ENCODE data around the gene SLC37A1.

Gene SLC37A1

DNA sequence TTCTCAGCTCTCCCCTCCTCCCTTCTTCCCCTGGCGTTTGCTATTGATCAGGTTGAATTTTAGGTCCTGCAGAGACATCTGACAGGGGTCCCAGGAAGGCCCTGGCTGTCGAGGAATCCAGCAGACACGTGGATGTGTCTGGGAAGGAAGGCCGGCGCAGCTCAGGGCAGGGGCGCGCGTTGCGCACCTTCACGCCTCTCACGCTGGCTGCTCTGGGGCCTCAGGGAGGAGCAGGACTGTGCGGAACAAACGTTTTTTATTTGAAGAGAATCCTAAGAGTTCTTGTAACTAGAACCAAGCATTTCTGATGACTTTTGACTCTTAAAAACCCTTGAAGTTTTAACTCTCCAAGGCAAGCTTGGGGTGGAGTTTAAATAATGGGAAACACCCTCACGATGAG lies 54.2 kb downstream of the SLC37A1 start:
- TF ChIP-seq, protein P1, sequence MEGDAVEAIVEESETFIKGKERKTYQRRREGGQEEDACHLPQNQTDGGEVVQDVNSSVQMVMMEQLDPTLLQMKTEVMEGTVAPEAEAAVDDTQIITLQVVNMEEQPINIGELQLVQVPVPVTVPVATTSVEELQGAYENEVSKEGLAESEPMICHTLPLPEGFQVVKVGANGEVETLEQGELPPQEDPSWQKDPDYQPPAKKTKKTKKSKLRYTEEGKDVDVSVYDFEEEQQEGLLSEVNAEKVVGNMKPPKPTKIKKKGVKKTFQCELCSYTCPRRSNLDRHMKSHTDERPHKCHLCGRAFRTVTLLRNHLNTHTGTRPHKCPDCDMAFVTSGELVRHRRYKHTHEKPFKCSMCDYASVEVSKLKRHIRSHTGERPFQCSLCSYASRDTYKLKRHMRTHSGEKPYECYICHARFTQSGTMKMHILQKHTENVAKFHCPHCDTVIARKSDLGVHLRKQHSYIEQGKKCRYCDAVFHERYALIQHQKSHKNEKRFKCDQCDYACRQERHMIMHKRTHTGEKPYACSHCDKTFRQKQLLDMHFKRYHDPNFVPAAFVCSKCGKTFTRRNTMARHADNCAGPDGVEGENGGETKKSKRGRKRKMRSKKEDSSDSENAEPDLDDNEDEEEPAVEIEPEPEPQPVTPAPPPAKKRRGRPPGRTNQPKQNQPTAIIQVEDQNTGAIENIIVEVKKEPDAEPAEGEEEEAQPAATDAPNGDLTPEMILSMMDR (IDR thresholded peaks at IDR 0.05) = no peak
- Histone ChIP-seq H3K27ac (no peak overlapping the region), H3K4me1 (no peaks in the 10 kb centered on the region), H2AFZ (no peak overlapping the region), H3K9ac (no peak overlapping the region), H3K9me3 (ENCODE audit: control insufficient read depth, low read length) (no peaks in the 10 kb centered on the region), H3K79me2 (no peaks in the 10 kb centered on the region), H3K36me3 (ENCODE audit: control insufficient read depth, insufficient read depth, low read length) (no peaks in the 10 kb centered on the region), H3K4me3 (ENCODE audit: low read depth, low read length) (no peak overlapping the region), H3K4me2 (ENCODE audit: low read length) (no peak overlapping the region), H3K27me3 (ENCODE audit: control insufficient read depth, insufficient read depth, low read length) (no peaks in the 10 kb centered on the region)

DNA sequence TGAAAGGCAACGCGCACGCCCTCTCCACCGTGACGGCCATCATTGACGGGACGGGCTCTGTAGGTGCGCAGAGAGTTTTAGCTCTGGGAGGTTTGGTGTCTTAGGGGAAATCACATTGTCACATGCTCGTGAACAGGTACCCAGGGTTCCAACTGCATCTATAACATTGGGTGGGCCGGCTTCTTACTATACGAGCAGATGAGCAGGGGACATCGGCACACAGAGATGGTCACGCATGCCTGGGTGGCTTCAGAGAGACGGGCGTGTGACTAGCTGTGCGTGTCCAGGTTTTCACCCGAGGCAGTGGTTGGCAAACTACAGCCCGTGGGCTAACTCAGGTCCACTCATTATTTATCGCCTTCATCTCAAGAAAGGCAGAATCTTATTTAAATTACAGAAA lies 54.7 kb downstream of the SLC37A1 start:
- H3K36me3 ChIP-seq (ENCODE audit: control insufficient read depth, insufficient read depth, low read length) = no peaks in the 10 kb centered on the region
- no peak overlapping the region for H3K4me3 ChIP-seq (ENCODE audit: low read depth, low read length)

DNA sequence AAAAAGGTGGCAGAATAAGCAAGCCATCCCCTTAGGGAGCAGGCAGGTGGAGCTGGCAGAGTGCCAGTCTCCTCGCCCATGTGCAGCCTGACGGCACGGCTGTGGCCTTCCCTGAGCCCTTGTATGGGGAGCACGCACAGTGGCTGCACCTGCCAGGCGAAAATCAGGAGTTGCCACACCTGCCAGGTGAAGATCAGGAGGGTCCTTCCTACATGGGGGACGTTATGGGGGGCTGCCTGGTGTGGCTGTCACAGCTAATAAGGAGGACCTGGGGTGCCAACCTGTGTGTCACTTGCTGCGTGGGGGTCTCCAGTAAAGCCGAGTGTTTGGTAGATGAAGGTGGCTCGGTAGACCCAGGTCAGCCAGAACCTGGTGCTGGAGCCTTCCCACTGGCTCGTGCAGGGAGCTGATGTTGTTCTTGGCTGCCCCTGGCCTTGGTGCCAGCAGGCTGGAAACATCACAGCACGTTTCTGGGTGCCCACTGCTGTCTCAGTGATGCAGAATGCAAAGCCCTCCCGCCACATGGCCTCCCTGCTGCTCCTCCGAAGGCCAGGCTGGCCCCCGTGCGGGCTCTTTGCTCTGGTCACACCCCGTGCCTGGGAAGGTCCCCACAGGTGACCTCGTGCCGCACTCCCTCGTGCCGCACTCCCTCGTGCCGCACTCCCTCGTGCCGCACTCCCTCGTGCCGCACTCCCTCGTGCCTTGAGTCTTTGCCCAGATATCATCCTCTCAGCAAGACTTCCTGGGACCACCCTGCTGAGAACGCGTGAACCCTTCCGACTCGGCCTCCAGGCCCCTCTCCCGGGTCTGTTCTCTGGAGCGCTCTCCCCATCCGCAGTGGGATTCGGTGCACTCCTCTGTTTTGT lies 55.4 kb downstream of the SLC37A1 start:
- Histone ChIP-seq H3K9ac (no peak overlapping the region), H3K4me3 (ENCODE audit: low read depth, low read length) (no peak overlapping the region), H3K36me3 (ENCODE audit: control insufficient read depth, insufficient read depth, low read length) (no peaks in the 10 kb centered on the region), H3K27me3 (ENCODE audit: control insufficient read depth, insufficient read depth, low read length) (no peaks in the 10 kb centered on the region), H3K4me2 (ENCODE audit: low read length) (no peak overlapping the region), H3K27ac (no peak overlapping the region), H2AFZ (no peak overlapping the region), H3K9me3 (ENCODE audit: control insufficient read depth, low read length) (no peaks in the 10 kb centered on the region), H3K4me1 (no peaks in the 10 kb centered on the region), H3K79me2 (no peaks in the 10 kb centered on the region)
- TF ChIP-seq, protein P1 (IDR thresholded peaks at IDR 0.05) = no peak

More for the DNA sequence above, 54.7 kb downstream of the SLC37A1 start:
- H2AFZ ChIP-seq = no peak overlapping the region
- H3K27me3 ChIP-seq (ENCODE audit: control insufficient read depth, insufficient read depth, low read length) = no peaks in the 10 kb centered on the region
- no peaks in the 10 kb centered on the region for H3K4me1 ChIP-seq
- no peak overlapping the region for H3K9ac ChIP-seq
- H3K79me2 ChIP-seq = no peaks in the 10 kb centered on the region
- H3K9me3 ChIP-seq (ENCODE audit: control insufficient read depth, low read length) = no peaks in the 10 kb centered on the region
- no peak overlapping the region for H3K4me2 ChIP-seq (ENCODE audit: low read length)
- TF ChIP-seq, protein P1 (IDR thresholded peaks at IDR 0.05) = no peak
- no peak overlapping the region for H3K27ac ChIP-seq

DNA sequence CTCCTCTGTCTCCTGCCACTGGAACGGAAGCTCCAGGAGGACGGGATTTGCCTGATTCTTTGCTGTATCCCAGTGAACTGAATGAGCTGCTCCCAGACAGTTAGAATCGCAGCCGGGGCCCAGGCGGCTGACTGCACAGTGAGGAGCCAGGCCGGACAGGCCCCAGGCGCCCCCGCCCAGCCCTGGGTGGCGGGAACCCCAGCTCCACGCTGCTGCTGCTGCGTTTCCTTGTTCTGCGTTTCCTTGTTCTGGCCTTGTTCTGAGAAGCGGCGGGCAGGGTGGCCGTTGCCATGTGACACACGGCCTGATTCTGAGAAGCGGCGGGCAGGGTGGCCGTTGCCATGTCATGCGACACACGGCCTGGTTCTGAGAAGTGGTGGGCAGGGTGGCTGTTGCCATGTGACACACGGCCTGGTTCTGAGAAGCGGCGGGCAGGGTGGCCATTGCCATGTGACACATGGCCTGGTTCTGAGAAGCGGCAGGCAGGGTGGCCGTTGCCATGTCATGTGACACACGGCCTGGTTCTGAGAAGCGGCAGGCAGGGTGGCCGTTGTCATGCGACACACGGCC lies 56.2 kb downstream of the SLC37A1 start:
- TF ChIP-seq, protein P1 (IDR thresholded peaks at IDR 0.05) = no peak
- no peak overlapping the region for H3K27ac ChIP-seq
- H3K9me3 ChIP-seq (ENCODE audit: control insufficient read depth, low read length) = no peaks in the 10 kb centered on the region
- no peak overlapping the region for H3K9ac ChIP-seq
- no peaks in the 10 kb centered on the region for H3K27me3 ChIP-seq (ENCODE audit: control insufficient read depth, insufficient read depth, low read length)
- H3K36me3 ChIP-seq (ENCODE audit: control insufficient read depth, insufficient read depth, low read length) = no peaks in the 10 kb centered on the region
- H3K79me2 ChIP-seq = no peaks in the 10 kb centered on the region
- no peaks in the 10 kb centered on the region for H3K4me1 ChIP-seq
- no peak overlapping the region for H3K4me2 ChIP-seq (ENCODE audit: low read length)
- H2AFZ ChIP-seq = no peak overlapping the region
- H3K4me3 ChIP-seq (ENCODE audit: low read depth, low read length) = no peak overlapping the region
